DND-41 (cell line): Measurements from ENCODE around the gene UGT1A6.

Experiments
- EZH2 ChIP-seq: IDR thresholded peaks from 3 replicates; pipeline ENCODE4 v1.6.1; 2012; ENCODE audit warnings: borderline replicate concordance, low read depth, mild to moderate bottlenecking, moderate library complexity, low read length, inconsistent platforms; ENCODE audit not compliant: severe bottlenecking
- TF ChIP-seq, protein P1 (sequence below): IDR thresholded peaks from 2 replicates; pipeline ENCODE4 v1.5.1; 2012; ENCODE audit warnings: borderline replicate concordance, low read length, moderate library complexity, mild to moderate bottlenecking; ENCODE audit not compliant: poor library complexity, severe bottlenecking; ENCODE audit errors: extremely low read depth

DNA sequence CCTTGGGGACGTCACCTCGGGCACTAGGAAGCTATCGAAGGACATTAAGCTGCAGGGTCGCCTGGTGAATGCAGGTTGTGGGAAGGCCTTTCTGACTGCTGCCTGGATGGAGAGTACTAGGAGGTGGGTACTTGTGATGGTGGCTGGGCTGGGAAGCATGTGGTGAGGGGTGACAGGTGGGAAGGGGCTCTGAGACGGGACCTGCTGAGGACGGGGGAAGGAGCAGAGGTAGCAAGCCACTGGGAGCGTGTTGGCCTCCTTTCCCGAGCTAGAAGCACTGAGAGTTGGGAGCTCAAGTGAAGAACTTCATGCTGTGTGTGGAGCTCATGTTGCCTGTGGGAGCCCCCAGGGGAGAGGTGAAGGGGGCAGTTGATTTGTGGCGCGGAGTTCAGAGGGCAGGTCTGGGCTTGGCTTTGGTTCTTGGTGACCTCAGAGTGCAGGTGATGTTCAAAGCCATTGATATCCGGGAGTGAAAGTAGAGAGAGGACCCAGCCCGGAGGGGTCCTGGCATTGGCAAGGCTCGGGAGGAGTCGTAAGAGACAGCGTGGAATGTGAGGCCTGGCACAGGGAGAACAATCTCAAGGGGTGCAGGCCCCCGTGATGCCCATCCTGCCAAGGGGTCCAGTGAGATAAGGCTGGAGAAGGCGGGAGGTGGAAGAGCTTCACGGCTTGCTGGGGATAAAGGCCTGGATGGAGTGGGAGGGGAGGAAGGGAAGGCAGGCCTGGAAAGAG is 98.6 kb downstream of the UGT1A6 start:
- TF ChIP-seq EZH2, result no peak
- TF ChIP-seq, protein P1, sequence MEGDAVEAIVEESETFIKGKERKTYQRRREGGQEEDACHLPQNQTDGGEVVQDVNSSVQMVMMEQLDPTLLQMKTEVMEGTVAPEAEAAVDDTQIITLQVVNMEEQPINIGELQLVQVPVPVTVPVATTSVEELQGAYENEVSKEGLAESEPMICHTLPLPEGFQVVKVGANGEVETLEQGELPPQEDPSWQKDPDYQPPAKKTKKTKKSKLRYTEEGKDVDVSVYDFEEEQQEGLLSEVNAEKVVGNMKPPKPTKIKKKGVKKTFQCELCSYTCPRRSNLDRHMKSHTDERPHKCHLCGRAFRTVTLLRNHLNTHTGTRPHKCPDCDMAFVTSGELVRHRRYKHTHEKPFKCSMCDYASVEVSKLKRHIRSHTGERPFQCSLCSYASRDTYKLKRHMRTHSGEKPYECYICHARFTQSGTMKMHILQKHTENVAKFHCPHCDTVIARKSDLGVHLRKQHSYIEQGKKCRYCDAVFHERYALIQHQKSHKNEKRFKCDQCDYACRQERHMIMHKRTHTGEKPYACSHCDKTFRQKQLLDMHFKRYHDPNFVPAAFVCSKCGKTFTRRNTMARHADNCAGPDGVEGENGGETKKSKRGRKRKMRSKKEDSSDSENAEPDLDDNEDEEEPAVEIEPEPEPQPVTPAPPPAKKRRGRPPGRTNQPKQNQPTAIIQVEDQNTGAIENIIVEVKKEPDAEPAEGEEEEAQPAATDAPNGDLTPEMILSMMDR, result no peak
